Myocyte (in vitro differentiated cells): ENCODE data around the gene NQO2. TPM values are rescaled to one million over a fixed set of nuclear protein-coding genes. Genes with fewer than 3 reads are reported as not detected.
A peak's percentile ranks its signal among the peaks of the same experiment; 100 is the strongest.

Experiments used
- DNase-seq: peaks from one replicate; pipeline ENCODE4 v3.0.0-alpha.2; 2012; ENCODE audit warnings: low read depth
- total RNA-seq: library from RNA; depleted of rRNA; stranded (reverse); fragments of >200 nt; gene quantifications from 2 replicates; pipeline ENCODE4 v1.2.3, GENCODE V29; 2014

Gene NQO2
- total RNA-seq, 1 donor from 2014 or later: 26.3 TPM

- peak; percentile 90 for DNase-seq
These were observed 68.9 kb downstream of the NQO2 start, which contains the start of gene RIPK1 for GRCh38 chr6:3068329-3069214. RIPK1 (plus strand) TSS chr6:3068494; CDS start chr6:3076824, 8,330 bp downstream.

Other genes starting within 250 kb of the NQO2 start
- 5.6 and 9.4 TPM in 2 replicates for gene MYLK4, start 249.0 kb upstream of the NQO2 start, total RNA-seq
- gene WRNIP1, start 234.5 kb upstream of the NQO2 start, total RNA-seq: 105 and 133 TPM in 2 replicates
- 19.3 and 33.5 TPM in 2 replicates for gene SERPINB1, start 158.0 kb upstream of the NQO2 start, total RNA-seq
- 3.8 and 4.3 TPM in 2 replicates for gene SERPINB9, start 96.6 kb upstream of the NQO2 start, total RNA-seq
- 128 and 137 TPM in 2 replicates for gene SERPINB6, start 28.3 kb upstream of the NQO2 start, total RNA-seq
- 8.9 and 9.8 TPM in 2 replicates for gene RIPK1, start 68.6 kb downstream of the NQO2 start, total RNA-seq
- 28.7 and 32.9 TPM in 2 replicates for gene BPHL, start 118.8 kb downstream of the NQO2 start, total RNA-seq
- 328 and 370 TPM in 2 replicates for gene TUBB2A, start 157.7 kb downstream of the NQO2 start, total RNA-seq
- 112 and 114 TPM in 2 replicates for gene TUBB2B, start 227.8 kb downstream of the NQO2 start, total RNA-seq